DMS153 treated with DMSO at 0.1 percent for 48 hours (cell line): Measurements from ENCODE around the gene OR7G2.
"Not testable (repeated sequence)": the region's sequence is repeated elsewhere in the genome, so short reads cannot be mapped to it uniquely, and the experiment has no call there.

ENCODE experiments used
- DNase-seq: peaks from one replicate; lab custom pipeline; 2025; ENCODE audit not compliant: unreplicated experiment; lab: John Stamatoyannopoulos, UW

Gene OR7G2

DNA sequence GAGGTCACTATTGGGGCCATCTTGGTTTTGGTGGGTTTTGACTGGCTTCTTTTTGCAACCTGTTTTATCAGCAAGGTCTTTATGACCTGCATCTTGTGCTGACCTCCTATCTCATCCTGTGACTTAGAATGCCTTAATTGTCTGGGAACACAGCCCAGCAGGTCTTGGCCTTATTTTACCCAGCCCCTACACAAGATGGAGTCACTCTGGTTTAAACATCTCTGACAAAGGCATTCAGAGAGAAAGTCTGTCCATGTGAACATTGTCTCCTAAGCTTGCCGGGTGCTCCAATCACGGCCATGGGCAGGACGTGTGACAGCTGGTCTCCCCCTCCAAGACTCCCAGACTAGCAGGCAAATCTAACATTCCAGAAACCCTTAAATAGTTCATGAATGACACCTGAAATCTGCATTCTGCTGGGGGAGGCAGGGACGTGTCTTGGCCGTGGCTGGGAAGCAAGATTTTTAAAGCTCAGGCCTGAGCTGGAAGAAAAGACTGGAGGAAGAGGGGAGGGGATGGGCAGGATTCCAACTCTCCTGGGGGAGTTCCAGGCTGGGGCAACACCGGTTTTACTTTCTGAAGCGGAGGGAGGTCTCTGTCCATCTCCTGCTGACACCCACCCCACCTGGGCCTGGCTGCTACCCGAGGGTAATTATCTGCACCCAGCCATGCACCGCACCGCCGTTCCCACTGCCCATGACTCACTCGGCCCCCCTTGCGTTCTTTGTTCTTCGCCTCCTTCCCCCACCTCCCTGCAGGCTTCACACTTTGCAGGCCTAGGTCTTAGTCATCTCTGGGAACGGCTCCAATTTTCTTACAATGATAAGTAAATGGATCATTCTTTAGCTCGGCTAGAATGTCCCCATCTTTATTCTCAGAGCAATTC, 32.0 kb downstream of the OR7G2 start:
- no peak for DNase-seq

DNA sequence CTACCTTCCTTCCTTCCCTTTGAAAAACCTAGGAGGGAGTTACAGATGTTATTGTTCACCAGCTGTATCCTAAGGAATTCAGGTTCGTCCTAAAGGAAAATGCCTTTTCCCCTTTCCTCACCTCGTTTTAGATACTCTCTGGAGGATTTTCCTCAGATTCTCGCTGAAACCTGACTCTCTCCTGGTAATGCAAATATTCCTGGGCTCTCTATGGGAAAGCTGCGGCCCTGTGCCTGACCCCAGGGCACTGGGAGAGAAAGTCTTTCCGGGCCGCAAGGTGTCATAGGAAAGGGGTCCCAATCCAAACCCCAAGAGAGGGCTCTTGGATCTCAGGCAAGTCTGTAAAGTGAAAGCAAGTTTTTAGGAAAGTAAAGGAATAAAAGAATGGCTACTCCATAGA, 33.5 kb downstream of the OR7G2 start:
- no peak for DNase-seq

DNA sequence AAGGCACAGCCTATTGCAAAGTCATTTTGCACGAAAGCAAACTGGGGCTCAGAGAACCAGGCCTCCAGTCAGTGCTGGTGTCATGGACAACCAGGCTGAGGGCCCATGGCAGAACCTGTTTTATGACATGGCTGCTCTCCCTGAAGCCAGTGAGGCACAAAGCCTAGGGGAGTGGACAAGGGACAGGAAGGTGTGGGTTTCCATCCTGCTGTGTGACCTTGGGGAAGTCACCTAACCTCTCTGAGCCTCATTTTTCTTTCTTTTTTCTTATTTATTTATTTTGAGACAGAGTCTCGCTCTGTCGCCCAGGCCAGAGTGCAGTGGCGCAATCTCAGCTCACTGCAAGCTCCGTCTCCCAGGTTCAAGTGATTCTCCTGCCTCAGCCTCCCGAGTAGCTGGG, 35.6 kb downstream of the OR7G2 start:
- not testable (repeated sequence) for DNase-seq

DNA sequence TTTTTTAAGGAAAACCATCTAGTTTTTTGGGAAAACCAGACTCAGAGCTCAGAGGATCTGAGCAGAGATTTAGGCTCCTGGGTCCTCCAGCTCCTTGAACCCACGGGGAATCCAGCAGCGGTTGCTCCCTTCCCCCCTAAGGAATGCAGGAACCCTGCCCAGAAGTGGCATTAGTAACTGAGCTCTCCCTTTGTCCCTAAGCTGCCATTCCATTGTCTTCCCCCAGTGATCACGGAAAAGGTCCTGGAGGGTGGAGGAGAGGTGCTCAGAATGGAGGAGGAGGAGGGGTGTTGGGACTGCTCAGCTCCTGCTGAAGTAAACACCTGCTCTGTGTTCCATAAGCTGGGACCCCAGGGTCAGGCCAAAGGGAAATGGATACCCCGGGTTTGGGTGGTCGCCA, 37.2 kb downstream of the OR7G2 start:
- DNase-seq: no peak

- no peak for DNase-seq
These were observed 41.7 kb downstream of the OR7G2 start for GRCh38 chr19:9065457-9066014.

DNA sequence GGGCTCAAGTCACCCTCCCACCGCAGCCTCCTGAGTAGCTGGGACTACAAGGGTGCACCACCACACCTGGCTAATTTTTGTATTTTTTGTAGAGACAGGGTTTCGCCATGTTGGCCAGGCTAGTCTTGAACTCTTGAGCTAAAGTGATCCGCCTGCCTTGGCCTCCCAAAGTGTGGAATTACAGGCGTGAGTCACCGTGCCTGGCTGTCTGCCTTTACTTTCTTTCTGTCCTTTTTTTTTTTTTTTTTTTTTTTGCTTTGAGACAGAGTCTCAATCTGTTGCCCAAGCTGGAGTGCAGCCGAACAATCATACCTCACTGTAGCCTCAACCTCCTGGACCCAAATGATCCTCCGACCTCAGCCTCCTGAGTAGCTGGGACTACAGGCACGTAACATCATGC, 45.4 kb downstream of the OR7G2 start:
- DNase-seq: no peak

DNA sequence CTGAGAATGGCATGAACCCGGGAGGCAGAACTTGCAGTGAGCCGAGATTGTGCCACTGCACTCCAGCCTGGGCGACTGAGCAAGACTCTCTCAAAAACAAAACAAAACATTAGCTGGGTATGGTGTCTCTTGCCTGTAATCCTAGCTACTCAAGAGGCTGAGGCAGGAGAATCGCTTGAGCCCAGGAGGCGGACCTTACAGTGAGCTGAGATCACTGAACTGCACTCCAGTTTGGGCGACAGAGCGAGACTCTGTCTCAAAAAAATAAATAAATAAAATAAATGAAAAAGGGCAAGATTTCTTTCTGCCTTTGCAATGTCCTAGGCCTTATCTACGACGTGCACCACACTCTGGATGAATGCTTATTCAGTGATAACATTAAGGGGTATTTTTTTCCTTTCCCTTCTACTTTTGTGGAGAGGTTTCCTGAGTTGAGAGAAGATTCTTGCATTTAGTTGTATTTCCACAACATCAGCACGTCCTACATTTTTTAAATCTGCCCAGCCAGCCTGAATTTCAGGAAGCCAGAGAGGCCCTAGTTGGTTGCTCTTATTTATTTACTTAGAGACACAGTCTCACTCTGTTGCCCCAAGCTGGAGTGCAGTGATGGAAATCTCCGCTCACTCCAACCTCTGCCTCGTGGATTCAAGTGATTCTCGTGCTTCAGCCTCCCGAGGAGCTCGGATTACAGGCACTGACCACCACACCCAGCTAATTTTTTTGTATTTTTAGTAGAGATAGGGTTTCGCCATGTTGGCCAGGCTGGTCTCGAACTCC, 46.5 kb downstream of the OR7G2 start:
- DNase-seq: no peak

DNA sequence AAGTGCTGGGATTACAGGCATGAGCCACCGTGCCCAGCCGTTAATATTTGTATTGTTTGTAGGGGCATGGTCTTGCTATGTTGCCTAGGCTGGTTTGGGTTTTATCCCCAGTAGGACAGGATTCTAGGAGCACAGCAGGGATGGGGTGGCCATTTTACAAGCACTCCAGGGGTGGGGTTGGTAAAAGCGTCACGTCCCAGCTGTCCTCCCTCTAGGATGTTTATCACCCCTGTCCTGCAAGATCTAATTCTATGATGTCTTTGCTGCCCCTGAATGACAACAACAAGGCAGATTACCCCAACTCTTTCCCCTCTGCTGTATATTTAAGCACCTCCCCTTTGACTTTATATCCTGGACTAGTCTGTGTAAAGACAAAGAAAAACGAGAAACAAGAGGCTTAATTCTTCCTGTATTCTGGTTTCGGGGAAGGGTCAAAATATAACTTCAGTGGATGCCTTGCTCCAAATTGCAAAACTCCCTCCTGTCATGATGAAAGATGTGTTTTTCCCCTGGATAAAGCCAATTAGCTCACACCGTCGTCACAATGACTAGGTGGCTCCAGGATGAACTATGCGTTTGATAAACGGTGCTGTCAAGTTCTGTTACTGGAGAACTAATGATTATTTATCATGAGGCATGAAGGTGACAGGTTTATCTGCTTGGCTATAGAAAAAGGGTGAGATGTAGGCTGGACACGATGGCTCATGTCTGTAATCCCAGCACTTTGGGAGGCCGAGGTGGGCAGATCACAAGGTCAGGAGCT, 48.2 kb downstream of the OR7G2 start:
- no peak for DNase-seq

DNA sequence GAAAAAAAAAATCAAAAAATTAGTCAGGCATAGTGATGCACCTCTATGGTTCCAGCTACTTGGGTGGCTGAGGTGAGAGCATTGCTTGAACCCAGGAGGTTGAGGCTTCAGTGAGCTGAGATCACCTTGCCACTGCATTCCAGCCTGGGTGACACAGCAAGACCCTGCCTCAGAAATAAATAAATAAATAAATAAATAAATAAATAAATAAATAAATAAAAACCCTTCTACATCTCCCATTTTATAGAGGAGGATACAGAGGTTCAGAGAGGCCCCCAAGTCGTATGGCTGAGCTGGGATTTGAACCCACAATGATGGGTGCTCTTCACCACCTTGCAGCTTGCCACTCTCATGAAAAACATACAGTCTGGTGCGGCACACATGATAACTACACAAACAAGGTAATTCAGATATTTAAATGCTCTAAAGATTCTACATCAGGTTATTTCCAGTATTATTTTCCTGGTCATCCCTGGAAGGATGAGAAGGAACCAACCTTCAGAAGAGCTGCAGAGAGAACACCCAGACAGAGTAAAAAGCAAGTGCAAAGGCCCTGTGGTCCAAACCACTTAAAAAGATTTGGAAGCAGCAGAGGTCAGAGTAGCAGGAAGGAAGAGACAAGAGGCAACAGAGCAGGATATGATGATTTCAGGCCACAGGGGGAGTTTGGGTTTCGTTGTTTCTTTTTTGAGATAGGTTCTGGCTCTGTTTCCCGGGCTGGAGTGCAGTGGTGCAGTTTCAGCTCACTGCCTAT, 49.6 kb downstream of the OR7G2 start:
- DNase-seq: no peak

DNA sequence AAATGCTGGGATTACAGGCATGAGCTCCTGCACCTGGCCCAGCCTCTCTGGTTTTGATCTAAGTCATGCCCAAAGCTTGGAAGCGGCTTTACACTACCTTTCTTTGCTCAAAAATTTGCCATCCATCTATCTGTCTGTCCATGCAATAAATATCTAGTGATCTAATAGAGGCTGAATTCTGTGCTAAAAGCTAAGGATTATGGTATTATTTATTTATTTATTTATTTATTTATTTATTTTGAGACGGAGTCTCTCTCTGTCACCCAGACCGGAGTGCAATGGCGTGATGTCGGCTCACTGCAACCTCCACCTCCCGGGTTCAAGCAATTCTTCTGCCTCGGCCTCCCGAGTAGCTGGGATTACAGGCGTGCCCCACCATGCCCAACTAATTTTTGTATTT, 51.1 kb downstream of the OR7G2 start:
- DNase-seq: not testable (repeated sequence)

- DNase-seq: no peak
These were observed 52.5 kb downstream of the OR7G2 start for GRCh38 chr19:9054765-9055164.

GRCh38 chr19:9054207-9054606, 53.1 kb downstream of the OR7G2 start:
- no peak for DNase-seq

GRCh38 chr19:9053674-9054073, 53.6 kb downstream of the OR7G2 start:
- DNase-seq: not testable (repeated sequence)

- DNase-seq: no peak
These were observed 54.4 kb downstream of the OR7G2 start for GRCh38 chr19:9052894-9053293.
